Fibroblast of skin of right quadriceps (primary cell): Measurements from ENCODE around the gene FRMD4A.
A peak's percentile ranks its signal among the peaks of the same experiment; 100 is the strongest.

Experiments used
- DNase-seq: peaks from one replicate; pipeline ENCODE4 v3.0.0-alpha.2; 2013

Gene FRMD4A

DNA sequence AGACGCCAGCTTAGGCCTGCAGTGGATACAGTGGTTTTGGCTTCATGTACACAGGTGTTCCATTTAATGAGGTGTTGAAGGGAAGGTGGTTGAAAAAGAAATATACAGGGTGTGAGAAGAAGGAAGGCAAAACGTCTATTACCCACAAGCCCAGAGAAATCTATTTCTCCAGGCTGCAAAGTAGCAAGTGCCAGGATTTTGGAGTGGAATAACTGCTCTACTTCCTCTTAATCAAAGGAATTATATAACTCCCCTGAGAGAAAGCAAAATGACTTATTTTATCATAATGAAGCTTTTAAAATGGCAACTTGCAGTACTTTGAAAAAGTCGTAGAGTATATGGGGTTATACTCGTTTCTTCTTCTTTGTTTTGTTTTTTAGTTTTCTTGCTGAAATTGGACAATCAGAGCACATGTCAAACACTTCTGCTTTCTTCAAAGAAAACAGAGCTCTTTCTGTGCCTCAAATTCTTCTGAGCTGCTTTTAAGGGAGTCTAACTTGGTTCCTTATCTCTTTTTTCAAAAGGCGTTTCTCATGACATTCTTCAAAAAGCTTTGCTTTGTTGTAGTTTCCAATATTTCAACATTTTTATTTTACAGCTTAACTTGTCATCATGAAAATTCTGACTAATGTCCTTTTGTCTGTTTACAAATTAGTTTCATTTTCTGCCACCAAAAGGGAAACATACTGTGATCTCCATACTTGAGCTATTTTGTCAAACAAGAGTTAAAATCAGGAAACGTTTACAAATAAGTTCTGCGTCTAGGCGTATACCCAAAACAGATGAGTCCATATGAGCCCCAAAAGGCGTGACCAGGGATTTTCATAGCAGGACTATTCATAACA lies 289.7 kb downstream of the FRMD4A start:
- peak; percentile 30 for DNase-seq

DNA sequence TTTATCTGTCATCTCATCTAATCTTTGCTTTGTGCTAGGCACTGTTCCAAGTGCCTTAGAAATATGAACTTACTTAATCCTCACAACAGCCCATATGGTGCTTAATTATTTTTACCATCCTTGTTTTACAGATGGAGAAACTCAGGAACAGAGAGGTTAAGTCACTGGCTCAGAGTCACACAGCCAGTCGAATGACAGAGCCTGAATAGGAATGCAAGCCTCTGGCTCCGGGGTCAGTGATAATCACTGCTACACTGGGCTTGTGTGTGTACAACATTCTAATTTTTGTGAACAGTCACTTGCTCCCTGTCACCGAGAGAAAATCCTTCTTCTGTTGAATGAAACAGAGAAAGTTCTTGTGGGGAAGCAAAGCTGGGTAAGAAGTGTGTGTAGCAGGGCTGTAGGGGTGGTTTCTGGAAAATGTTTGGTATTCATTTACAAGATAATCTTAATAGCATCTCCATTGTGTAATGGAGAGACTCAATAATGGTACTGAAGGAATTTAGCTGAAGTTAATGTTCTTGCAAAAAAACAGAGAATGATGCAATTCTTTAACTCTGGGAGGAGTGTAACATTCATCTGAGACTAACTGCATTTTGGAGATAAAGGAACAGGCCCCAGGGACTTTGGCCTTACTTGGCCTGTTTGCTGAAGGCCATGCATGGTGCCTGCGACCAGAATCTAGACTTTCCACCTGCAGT lies 290.6 kb downstream of the FRMD4A start:
- peak; percentile 84 for DNase-seq

DNA sequence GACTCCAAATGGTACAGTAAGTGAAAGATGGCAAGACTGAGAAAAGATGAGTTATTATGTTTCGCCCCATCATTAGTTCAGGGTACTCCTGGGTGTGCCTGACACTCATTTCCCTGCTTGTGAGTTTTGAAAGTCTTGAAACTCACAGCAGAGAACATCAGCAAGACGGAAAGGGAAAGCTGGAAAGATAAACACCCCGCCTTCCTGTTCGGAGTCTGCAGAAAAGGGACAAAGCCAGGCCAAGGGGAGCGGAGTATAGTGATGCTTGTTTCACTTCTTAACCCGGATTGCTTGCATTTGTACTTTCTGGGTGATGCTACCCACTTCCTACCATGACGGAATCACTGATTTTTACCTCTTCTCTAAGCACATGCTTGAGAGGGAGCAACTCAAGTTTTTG lies 294.5 kb downstream of the FRMD4A start:
- DNase-seq, result no peak

DNA sequence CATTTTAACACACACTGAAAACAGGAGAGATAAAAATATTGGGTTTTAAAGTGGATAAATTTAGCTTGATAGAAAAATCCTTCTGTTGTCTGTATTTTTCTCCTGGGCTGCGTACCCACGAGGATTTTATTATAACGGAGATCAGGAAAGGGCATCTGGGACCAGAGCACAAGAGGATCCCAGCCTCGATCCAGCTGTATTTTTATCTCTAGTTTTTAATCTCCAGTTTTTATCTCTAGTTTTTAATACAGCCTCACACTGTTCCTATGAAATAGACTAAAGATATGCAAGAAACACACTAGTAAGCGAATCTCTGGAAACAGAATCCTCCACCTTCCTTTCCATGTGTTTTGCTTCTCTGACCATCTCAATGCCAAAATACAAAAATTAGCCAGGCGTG lies 295.2 kb downstream of the FRMD4A start:
- no peak for DNase-seq

DNA sequence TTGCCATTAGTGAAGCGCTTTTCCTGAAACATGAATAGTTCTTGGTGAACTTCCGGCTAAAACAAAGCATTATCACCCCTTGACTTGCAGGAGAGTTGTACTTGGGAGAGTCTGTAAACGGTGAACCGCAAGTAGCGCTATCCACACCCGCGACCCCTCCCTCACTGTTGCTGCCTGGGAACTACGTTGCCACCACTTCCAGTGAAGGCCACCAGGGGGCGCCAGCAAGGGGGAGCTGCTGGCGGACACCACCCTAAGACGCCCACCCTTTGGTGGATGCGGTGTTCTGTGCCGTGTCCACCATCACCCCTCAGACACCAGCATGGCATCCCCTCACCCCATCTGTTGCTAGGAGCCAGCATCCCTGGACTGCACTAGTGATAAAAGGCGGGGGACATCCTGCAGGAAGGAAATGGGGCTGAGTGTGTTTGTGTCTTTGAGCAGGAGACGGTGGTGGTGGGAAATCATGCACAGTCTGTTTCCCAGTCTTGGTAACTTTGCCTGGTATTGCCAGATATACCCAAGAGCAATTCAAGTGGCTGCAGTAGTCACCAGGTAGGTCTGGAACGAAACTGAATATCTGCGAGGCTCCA lies 298.2 kb downstream of the FRMD4A start:
- DNase-seq, result no peak

DNA sequence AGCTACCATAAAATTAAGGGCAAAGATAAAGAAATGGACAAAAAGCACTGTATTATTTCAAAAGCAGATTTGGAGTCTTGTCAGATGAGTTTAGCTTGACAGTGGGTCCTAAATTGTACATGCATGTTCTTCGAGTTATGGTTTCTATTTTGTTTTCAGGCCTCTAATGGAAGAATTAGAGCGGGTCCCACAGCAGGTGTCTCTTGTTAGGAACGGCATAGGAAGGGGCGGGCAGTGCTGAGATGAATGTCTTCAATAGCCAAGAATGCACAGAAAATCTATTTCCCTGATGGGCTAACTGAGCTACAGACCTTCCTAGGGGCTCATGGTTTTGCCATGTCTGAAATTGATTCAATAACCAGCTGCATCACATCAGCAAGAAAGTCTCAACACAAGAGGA lies 304.4 kb downstream of the FRMD4A start:
- no peak for DNase-seq

DNA sequence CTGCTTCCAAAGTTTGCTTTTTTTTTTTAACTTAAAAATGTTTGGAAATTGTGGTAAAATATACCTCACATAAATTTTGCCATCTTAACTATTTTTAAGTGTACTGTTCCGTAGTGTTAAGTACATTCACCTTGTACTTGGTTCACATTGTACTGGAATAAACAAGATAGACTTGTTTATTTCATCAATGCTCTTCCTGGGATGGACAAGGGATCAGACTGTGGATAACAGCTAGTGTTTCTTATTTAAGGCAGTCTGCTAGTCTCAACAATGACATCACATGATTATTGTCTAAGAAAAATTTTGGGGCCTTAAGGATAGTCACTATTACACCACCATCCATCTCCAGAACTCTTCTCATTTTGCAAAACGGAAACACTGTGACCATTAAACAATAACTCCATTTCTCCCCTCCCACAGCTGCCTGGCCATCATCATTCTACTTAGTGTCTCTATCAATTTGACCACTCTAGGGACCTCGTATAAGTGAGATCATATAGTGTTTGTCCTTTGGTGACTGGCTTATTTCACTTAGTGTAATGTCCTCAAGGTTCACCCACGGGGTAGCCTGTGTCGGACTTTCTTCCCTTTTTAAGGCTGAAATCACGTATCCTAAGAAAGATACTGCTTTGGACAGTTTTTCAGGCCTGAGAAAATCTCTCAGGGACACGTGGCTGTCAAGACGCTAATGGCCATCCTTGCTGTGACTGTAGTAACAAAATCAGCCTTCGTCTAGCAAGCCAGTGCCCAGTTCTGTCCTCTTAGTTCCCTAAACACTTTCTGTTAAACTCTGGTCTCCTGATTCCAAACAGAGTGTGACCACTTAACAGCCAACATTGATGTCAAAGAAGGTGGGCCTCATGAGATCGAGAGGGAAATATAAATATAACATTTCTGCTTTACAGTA lies 305.2 kb downstream of the FRMD4A start:
- DNase-seq, result no peak

DNA sequence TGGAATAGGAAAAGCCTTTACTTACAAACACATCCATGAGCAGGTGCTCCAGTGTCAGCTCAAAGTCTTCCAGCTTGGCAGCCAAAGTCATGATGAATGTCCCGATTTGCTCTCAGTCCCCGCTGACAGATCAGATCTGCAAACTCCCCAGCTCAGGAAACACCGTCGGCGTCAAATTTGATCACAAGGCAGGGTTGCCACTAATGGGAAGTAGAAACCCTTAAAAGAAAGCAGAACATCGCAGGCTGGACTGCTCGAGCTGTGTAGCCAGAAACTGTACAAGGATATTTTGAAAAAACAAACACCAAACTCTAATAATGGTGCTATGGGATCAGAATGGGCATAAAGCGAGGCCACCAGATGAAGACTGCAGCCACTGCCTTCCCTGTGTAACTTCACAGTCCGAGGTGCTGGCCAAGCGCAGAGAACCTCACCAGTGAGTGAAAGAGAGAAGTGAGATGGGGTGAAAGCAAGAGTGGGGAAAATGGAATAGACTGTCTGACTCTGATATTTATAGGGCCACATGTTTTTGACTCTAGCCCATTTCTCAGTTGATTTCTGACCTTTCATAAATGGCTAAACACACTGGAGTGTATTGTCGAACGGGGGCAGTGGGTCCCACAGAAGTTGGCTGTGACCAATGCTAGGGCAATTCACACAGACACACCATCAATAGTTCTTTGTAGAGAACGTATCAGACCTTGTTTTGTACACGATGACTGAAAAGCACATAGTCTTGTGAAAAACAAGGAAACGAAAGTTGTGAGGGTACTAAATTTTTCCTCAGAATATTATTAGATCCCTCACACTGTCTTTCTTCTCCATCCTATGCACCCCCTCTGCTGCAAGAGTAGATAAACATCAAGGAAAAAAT lies 306.2 kb downstream of the FRMD4A start:
- DNase-seq, result no peak

DNA sequence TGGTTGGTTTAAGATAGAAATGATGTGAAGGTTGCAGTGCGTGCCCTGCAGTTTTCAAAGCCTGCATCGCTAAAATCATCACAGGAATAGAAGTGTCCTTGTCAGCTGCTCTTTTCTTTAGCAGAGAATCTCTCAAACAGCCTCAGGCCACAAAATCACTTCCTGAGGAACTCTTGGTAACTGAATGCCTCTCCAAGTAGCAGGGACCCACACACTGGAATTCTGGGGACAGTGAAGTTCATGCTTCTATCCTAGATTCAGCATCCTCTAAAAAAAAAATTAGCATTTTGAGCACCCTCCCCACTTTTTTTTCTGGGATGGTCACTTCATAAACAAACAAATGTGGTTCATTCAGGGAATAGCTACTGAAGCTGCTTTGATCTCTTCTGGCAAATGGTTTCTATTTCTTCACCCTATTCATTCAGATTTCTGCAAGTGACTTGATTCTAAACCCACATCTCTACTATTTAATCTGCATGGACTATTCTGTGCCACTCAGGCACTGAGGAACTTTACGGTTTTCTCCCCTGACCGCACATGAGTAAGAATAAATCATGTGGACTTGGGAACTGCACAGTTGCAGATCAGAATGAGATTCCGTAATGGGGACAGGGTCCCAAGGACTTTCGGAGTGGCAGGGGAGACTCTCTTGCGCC lies 306.9 kb downstream of the FRMD4A start:
- DNase-seq, result no peak

DNA sequence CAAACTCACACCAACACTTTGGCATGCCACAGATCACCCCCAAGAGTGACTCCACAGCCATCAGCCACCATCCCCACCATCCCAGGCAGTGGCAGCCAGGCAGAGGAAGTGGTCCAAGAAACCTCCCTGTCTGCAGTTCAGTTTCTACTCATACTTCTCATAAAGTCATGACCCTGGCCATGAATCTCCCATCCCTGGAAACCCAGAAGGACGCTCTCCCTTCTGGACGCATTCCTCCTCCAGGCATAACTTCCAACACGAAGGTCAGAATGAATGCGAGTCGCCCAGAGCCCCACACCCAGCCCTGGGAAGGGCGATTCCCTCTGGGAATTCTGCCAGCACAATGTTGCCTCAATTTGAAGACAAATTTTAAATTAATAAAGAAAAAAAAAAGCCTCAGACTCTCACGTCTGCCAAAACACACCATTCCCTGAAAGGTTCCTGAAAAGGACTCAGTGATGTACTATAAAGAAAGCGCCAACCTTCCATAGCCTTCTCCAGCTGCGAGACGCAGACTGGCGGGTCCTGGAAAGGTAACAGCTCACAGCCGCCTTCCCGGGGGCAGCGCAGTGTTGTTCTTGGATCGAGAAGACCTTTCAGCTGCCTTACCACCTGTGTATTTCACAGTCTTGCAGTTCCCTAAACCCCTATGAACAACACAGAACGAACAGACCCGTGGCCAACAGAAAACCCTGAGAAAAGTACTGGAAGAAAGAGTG lies 307.6 kb downstream of the FRMD4A start:
- DNase-seq, result no peak

DNA sequence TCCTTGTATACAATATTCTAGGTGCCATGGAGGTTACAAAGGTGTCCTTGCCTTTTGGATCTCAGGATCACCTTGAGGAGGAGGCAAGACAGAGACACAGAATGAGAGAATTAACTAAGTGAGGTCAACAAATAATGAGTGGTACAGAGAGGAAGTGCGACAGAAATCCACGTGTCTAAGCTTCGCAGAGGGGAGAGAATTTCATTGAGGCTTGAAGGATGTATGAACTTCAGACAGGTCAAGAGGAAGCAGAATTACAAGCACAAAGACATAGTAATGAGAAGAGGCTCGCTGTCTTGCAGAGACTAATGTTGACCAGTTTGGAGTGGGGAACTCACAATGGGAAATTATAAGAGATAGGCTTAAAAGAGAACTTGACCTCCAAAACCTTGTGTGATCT lies 308.7 kb downstream of the FRMD4A start:
- no peak for DNase-seq

DNA sequence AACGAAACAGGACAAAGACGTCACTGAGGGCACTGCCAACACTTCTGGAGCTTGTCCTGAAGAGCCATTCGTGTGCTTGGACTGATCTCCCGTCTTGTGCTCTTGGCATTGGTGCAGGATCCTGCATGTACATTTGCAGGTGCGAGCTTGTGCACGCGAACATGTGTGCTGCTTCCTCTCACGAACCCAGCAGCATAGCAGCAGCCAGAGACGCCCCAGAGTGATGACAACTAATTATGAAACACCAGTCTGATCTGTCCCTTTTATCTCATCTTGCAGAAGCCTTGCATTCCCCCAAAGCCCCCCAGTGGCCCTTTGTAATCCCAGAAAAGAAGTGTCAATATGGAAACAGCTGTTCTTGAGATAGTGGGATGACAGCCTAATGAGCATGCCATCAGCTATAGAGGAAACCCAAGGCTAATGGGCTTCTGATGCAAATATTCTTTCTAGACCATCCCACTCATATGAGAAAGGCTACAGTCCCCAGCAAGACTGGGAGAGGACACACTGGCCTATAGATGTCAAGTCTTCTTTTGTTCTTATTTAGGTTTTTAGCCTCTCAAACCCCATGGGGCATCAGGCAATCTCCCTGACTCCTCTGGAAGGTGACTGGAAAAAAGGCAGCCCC lies 310.6 kb downstream of the FRMD4A start:
- DNase-seq, result no peak

DNA sequence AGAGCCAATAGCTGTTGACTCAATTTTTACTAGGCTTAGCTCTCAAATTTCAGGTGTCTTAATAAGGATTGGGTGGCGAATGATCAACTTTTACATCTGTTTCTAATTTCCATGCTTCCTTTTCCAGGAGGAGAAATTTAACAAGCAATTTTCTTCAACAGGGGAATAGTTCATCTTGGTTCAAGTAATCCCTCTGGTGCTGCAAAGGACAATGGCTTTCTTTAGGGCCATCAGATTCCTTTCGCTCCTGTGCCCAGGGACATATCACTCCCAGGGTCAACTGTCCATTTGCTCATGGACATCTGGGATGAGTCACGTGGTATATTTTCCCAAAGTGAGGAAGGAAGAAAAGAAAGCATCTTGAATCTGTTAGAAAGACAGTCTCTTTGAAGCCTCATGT lies 313.3 kb downstream of the FRMD4A start:
- DNase-seq, result peak; percentile 88

DNA sequence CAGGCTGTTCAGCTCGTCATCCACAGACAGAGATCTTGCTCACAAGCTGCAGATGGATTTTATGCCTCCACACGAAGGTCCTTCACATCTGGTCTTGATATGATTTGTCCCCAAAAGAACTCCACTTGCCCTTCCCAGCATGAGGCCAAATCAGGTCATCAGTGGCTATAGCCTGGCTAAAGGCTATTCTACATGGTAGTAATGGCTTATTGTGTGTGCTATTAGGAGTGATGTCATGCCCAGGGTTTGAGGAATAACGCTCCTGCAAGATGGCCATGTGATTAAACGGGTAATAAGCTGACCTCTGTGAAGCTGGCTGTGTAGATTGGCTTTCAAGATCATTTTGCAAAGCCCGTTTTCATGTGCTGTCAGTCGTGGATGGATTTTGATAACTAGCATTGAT lies 313.8 kb downstream of the FRMD4A start:
- DNase-seq, result no peak

DNA sequence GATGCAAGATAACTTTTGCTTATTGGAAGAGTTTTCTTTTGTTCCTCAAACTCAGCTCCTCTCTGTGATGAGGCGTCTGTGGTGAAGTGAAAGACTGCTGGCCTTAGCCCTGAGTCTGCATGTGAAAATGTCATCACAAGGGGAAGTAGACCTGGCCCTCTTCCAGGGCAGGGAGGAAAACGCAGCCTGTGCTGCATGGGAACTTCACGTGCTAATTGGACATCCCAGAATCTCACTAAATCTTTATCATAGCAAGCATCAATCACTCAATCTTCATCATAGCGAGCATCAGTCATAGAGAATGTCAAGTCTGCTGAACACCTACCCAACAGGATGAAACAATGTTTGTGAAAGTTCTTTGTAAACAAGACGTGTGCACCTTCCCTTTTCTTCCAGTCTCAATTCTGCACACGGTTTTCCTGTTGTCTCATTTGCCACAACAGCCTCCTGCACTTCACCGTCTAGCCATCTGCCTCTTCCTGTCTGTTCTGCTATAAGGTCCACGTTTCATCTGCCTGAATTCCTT lies 314.6 kb downstream of the FRMD4A start:
- DNase-seq, result peak; percentile 42

DNA sequence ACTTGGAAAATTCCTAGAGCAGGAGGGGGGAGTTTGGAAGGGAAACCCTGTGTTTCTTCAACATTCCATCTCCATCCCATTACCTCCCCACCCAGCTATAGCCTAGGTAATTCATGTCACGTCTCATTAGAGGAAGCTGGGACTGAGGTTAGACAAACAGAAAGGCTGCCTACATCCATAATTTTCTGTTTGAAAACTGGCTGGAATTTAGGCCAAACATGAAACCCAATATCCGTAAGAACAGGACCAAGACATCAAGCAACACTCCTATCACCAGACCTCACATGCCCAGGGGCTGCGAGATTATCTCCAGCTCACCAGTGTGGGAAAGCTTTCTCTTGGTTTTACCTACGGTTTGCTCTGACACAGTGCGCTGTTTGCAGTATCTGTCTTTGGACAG lies 316.3 kb downstream of the FRMD4A start:
- no peak for DNase-seq

DNA sequence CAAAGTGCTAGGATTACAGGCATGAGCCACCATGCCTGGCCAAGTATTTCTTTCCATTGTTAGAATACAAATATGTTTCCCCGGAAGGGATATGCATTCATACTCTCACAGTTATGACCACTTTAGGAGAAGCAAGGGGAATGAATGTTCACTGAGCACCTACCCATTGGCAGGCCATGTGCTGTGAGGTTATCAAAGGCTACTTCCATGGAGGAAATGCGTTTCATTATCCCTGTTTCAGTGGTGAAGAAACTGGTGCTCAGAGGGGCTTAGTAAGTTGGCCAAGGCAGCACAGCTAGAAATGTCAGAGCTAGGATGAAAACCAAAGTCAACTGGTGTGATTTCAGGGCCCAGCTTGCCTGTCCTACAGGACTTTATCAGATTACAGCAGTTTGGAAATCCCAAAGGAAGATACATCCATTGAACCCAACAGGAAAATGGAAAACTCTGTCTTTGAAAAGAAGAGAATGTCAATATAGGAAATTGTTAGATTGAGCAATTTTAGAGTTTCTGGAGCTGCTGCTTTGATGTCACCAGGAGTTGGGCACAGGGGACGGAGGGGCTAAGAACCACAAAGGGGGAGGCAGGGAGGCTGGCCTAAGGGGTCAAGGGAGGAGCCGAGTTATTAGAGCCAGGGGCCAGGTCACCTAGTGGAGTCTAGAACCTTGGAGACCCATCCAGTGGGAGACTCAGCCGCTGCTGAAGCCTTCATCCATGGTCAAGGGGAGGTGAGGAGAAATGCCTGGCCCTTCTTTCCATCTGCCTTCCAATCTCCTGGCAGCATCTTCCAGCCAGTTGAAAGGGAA lies 319.8 kb downstream of the FRMD4A start:
- DNase-seq, result no peak

DNA sequence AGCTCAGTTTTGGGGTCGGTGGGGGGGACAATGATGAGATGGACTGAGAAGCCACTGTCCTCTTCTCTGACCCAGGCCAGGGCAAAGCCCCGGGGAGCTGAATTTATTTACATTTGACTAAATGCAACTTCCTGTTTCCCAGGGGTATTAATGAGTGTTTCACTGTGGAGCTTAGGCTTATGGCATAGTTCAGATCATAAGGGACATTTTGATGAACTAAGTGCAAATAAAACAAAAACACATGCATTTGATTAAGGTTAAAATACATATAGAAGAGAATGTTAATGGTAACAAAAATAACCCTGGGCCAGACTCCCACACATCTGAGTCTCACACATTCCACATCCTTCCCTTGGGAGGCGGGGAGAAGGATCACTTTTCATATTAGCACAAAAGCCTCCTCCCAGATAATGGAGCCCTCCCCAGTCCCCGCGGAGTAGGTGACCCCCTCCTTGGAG lies 320.6 kb downstream of the FRMD4A start:
- peak; percentile 89 for DNase-seq
